Panc1 (cell line): Measurements from ENCODE around the gene IFNL4.

Source experiments
- POLR2AphosphoS5 ChIP-seq: IDR thresholded peaks from 2 replicates; pipeline ENCODE4 v1.6.1; 2012; ENCODE audit warnings: mild to moderate bottlenecking, low read depth, low read length, moderate library complexity
- SIN3A ChIP-seq: IDR thresholded peaks from 2 replicates; pipeline ENCODE4 v1.6.1; 2012; ENCODE audit warnings: low read depth, mild to moderate bottlenecking, low read length, moderate library complexity, borderline replicate concordance; ENCODE audit not compliant: insufficient read depth
- TCF7L2 ChIP-seq: IDR thresholded peaks from 2 replicates; pipeline ENCODE4 v1.6.1; 2011; ENCODE audit warnings: mild to moderate bottlenecking, low read depth, low read length, inconsistent platforms
- TF ChIP-seq, protein P1 (sequence below): fragments of 450-650 bp; IDR thresholded peaks from 2 replicates; pipeline ENCODE4 v1.5.1; 2017; ENCODE audit warnings: mild to moderate bottlenecking
- TF ChIP-seq, protein P2 (sequence below), 2 experiments: IDR thresholded peaks; 2 replicates each; pipeline ENCODE4 v1.6.1; 2011 to 2012; ENCODE audit warnings: low read depth in 2 of 2, control low read depth in 1 of 2, low read length in 1 of 2, mild to moderate bottlenecking in 1 of 2, moderate library complexity in 1 of 2; ENCODE audit not compliant: insufficient read depth in 1 of 2

DNA sequence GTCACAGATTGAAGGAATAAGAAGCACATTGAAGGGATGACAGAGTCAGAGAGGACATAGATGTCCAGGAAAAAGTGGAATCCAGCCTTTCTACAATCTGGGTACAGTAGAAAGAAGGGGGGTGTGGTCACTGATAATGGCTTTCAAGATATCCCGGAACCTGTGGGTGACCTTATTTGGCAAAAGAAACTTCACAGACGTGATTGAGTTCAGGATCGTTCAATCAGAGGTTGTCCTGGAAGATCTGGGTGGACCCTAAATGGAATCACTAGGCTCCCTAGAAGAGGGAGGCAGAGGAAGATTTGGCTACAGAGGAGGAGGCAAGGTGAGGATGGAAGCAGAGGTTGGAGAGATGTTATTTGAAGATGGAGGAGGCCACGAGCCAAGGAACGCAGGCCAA is 31.6 kb downstream of the IFNL4 start:
- TF ChIP-seq, protein P1, sequence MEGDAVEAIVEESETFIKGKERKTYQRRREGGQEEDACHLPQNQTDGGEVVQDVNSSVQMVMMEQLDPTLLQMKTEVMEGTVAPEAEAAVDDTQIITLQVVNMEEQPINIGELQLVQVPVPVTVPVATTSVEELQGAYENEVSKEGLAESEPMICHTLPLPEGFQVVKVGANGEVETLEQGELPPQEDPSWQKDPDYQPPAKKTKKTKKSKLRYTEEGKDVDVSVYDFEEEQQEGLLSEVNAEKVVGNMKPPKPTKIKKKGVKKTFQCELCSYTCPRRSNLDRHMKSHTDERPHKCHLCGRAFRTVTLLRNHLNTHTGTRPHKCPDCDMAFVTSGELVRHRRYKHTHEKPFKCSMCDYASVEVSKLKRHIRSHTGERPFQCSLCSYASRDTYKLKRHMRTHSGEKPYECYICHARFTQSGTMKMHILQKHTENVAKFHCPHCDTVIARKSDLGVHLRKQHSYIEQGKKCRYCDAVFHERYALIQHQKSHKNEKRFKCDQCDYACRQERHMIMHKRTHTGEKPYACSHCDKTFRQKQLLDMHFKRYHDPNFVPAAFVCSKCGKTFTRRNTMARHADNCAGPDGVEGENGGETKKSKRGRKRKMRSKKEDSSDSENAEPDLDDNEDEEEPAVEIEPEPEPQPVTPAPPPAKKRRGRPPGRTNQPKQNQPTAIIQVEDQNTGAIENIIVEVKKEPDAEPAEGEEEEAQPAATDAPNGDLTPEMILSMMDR = no peak
- TF ChIP-seq TCF7L2 (no peak), POLR2AphosphoS5 (no peak), SIN3A (no peak)
- TF ChIP-seq, protein P2, sequence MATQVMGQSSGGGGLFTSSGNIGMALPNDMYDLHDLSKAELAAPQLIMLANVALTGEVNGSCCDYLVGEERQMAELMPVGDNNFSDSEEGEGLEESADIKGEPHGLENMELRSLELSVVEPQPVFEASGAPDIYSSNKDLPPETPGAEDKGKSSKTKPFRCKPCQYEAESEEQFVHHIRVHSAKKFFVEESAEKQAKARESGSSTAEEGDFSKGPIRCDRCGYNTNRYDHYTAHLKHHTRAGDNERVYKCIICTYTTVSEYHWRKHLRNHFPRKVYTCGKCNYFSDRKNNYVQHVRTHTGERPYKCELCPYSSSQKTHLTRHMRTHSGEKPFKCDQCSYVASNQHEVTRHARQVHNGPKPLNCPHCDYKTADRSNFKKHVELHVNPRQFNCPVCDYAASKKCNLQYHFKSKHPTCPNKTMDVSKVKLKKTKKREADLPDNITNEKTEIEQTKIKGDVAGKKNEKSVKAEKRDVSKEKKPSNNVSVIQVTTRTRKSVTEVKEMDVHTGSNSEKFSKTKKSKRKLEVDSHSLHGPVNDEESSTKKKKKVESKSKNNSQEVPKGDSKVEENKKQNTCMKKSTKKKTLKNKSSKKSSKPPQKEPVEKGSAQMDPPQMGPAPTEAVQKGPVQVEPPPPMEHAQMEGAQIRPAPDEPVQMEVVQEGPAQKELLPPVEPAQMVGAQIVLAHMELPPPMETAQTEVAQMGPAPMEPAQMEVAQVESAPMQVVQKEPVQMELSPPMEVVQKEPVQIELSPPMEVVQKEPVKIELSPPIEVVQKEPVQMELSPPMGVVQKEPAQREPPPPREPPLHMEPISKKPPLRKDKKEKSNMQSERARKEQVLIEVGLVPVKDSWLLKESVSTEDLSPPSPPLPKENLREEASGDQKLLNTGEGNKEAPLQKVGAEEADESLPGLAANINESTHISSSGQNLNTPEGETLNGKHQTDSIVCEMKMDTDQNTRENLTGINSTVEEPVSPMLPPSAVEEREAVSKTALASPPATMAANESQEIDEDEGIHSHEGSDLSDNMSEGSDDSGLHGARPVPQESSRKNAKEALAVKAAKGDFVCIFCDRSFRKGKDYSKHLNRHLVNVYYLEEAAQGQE (IDR thresholded peaks at IDR 0.05; ENCODE audit: insufficient read depth in 1 of 2, low read depth in 2 of 2, low read length in 1 of 2) = no peak
